NT2/D1 (cell line): ENCODE results near the gene RPL39.

Source experiments
- SUZ12 ChIP-seq: IDR thresholded peaks from 2 replicates; pipeline ENCODE4 v1.6.1; 2011; ENCODE audit not compliant: insufficient read length, insufficient read depth; ENCODE audit errors: extremely low read depth
- YY1 ChIP-seq: IDR thresholded peaks from 2 replicates; pipeline ENCODE4 v1.6.1; 2011; ENCODE audit not compliant: insufficient read length, insufficient read depth
- ZNF274 ChIP-seq: IDR thresholded peaks from 2 replicates; pipeline ENCODE4 v1.6.1; 2011; ENCODE audit warnings: mild to moderate bottlenecking, low read depth, low read length

DNA sequence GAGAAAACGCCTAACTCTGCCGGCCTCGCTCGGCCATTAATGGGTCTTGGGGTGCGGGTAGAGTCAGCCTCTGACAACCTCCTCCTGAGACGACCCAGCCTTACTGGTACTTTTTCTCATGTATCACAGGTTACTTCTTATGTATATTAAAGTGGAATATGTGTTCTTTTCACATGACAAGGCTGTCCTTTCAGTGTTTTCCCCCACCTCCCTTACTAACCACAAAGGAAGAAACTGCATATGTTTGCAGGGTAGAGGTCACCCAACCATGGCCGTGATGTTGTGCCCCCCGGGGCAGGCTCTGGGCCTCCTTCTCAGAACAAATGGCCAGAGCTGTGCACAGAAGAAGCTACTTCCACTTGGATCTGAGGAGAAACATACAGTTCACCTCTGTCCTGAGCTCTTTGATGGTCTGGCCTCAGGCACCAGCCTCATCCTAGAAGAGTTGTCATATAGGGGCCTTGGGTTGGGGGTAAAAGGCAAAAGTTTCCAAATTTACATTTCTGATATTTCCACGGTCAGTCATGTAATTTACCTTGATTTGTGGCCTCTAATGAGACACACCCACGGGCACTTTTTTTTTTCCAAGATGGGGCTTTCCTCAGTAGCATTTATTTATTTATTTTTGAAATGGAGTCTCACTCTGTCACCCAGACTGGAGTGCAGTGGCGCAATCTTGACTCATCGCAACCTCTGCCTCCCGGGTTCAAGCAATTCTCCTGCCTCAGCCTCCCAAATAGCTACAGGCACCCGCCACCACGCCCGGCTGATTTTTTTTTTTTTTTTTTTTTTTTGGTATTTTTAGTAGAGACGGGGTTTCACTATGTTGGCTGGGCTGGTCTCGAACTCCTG, 31.2 kb downstream of the RPL39 start:
- TF ChIP-seq YY1 (no peak), ZNF274 (no peak), SUZ12 (no peak)
